ENCODE data around the gene MTG1.

MTG1 gene, protein sequence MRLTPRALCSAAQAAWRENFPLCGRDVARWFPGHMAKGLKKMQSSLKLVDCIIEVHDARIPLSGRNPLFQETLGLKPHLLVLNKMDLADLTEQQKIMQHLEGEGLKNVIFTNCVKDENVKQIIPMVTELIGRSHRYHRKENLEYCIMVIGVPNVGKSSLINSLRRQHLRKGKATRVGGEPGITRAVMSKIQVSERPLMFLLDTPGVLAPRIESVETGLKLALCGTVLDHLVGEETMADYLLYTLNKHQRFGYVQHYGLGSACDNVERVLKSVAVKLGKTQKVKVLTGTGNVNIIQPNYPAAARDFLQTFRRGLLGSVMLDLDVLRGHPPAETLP

GRCh38 chr10:133394064-133394663 is at the start of gene MTG1:
TSS of gene MTG1 (plus strand) at chr10:133394157. CDS start at chr10:133394221, 64 bp downstream.
- CTCF ChIA-PET = no interaction called here
- TF ChIP-seq CTCF (conservative IDR thresholded peaks at IDR 0.05; ENCODE audit: low read depth) = no peak

GRCh38 chr10:133344236-133344635 is 49.7 kb upstream of the MTG1 start:
- ChIA-PET CTCF (no interaction called here), POLR2A (ENCODE audit: low non-redundant PET) (no interaction called here)
- DNase-seq (ENCODE audit: low spot score) = no peak
- no peak overlapping the region for H3K27ac ChIP-seq
- TF ChIP-seq CTCF (conservative IDR thresholded peaks at IDR 0.05; ENCODE audit: low read depth) = no peak

More at GRCh38 chr10:133394064-133394663, at the start of gene MTG1:
- DNase-seq (ENCODE audit: low spot score) = peak; percentile 99
- peak within 1 kb of the TSS; percentile 85 for H3K27ac ChIP-seq
- POLR2A ChIA-PET (ENCODE audit: low non-redundant PET) = no interaction called here

DNA sequence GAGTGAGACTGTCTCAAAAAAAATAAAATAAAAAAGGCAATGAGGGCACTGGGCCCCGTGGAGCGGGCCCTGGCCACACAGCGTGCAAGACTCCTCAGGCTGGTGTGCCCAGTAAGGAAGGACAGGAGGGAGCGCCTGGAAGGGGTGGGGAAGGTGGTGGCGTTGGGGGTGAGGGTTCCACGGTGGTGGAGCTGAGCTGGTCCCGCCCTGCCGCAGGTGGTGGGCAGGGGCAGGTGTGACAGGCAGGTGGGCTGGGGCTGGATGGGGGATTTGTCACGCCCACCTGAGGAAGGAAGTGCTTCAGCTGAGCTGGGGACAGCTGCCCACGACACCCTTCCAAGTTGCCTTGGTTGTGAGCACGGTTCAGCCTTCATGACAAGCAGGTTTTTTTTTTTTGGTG is 47.5 kb upstream of the MTG1 start:
- no peak for DNase-seq (ENCODE audit: low spot score)
- CTCF ChIA-PET = interaction anchor here (2.6 kb wide), 1 partner anchor 17 kb away, joined by 11 read pairs; no protein-coding TSS in a partner anchor
- H3K27ac ChIP-seq = no peak overlapping the region
- no peak for TF ChIP-seq CTCF (conservative IDR thresholded peaks at IDR 0.05; ENCODE audit: low read depth)
- POLR2A ChIA-PET (ENCODE audit: low non-redundant PET) = no interaction called here

GRCh38 chr10:133347710-133348517 is 46.0 kb upstream of the MTG1 start:
- H3K27ac ChIP-seq = no peak overlapping the region
- DNase-seq (ENCODE audit: low spot score) = no peak
- POLR2A ChIA-PET (ENCODE audit: low non-redundant PET) = interaction anchor here (0.7 to 1.1 kb wide), 2 partner anchors 8 to 11 kb away, joined by 3 read pairs; partner anchors contain the start of gene CALY
- TF ChIP-seq CTCF (conservative IDR thresholded peaks at IDR 0.05; ENCODE audit: low read depth) = no peak
- CTCF ChIA-PET = interaction anchor here (2.6 kb wide), 1 partner anchor 18 kb away, joined by 11 read pairs; no protein-coding TSS in a partner anchor

DNA sequence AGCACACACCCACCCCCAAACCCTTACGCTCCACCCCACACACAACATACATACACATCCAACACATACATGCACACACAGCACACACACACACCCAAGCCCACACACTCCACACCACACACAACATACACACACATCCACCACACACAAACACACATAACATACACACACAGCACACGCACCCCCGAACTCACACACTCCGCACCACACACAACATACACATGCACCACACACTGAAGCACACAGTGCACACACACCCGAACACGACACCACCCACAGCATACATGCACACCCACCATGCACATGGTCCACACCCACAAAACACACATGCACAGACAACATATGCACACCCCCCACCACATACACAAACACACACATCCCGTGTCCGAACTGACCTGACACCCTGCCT is 44.8 kb upstream of the MTG1 start:
- ChIA-PET CTCF (no interaction called here), POLR2A (ENCODE audit: low non-redundant PET) (no interaction called here)
- TF ChIP-seq CTCF (conservative IDR thresholded peaks at IDR 0.05; ENCODE audit: low read depth) = no peak

GRCh38 chr10:133349577-133350011 is 44.4 kb upstream of the MTG1 start:
- TF ChIP-seq CTCF (conservative IDR thresholded peaks at IDR 0.05; ENCODE audit: low read depth) = no peak
- H3K27ac ChIP-seq = no peak overlapping the region
- no peak for DNase-seq (ENCODE audit: low spot score)
- POLR2A ChIA-PET (ENCODE audit: low non-redundant PET) = no interaction called here
- CTCF ChIA-PET = no interaction called here

More for the DNA sequence above, 44.8 kb upstream of the MTG1 start:
- no peak for DNase-seq (ENCODE audit: low spot score)
- H3K27ac ChIP-seq = no peak overlapping the region

Data from RWPE1 (cell line).